HCT116 (cell line): ENCODE results near the gene VSTM2B. TPM values are rescaled to one million over a fixed set of nuclear protein-coding genes. Genes with fewer than 3 reads are reported as not detected.

Source experiments
- ATAC-seq: fragments of 200-7000 bp; cut with Tn5 transposase; 2 replicates; pipeline ENCODE4 v1.9.1; 2020; ENCODE audit warnings: mild to moderate bottlenecking, moderate library complexity
- BruUV-seq: library from RNA; stranded (reverse); fragments of 400-500 nt; replicated peaks from 2 replicates; lab custom pipeline; 2021; lab: Mats Ljungman, UMichigan
- CTCF ChIA-PET: fragments of 300-600 bp; sonication (Branson Sonifier 250); formaldehyde crosslinking; loops from one replicate; lab custom pipeline; 2021; ENCODE audit warnings: antibody characterized with exemption; lab: Charles Lee
- POLR2A ChIA-PET: fragments of 300-600, 350-600 bp; sonication (Branson Sonifier 250); formaldehyde crosslinking; loops from one replicate; lab custom pipeline; 2021; ENCODE audit warnings: antibody characterized with exemption; lab: Charles Lee
- RAD21 ChIA-PET, 2 experiments: fragments of 300-600 bp; sonication (Branson Sonifier 250); formaldehyde crosslinking; loops; one replicate each; lab custom pipeline; 2023; ENCODE audit warnings: low total read pairs in 2 of 2; ENCODE audit not compliant: uncharacterized antibody in 2 of 2, unreplicated experiment in 2 of 2, low non-redundant PET in 1 of 2; lab: Charles Lee
- DNase-seq: peaks from one replicate; pipeline ENCODE4 v3.0.0-alpha.2; 2010; ENCODE audit warnings: low read depth, low spot score
- H2AFZ ChIP-seq: fragments of 200-600 bp; shearing (Covaris generic), sonication (generic); 2 replicates; pipeline ENCODE4 v1.6.1; 2017; ENCODE audit warnings: low read depth, mixed run types, mixed read lengths, antibody characterized with exemption, low read length; ENCODE audit not compliant: poor library complexity, severe bottlenecking
- H3K27ac ChIP-seq: 2 replicates; pipeline ENCODE4 v1.5.1; 2012; ENCODE audit warnings: low read depth, low read length
- H3K27me3 ChIP-seq: fragments of 200-600 bp; sonication (generic); 2 replicates; pipeline ENCODE4 v1.6.1; 2016; ENCODE audit warnings: mixed run types, low read length, mixed read lengths; ENCODE audit not compliant: insufficient read depth
- H3K36me3 ChIP-seq, 2 experiments: fragments of 200-500 bp in 1 of 2; fragments of 200-600 bp in 1 of 2; sonication (Bioruptor generic) in 1 of 2; sonication (generic) in 1 of 2; 2 replicates each; pipeline versions ENCODE4 v1.5.1 to v1.6.1; 2014 to 2016; ENCODE audit warnings: low read length in 2 of 2, inconsistent platforms in 1 of 2, mixed read lengths in 1 of 2, mixed run types in 1 of 2; ENCODE audit not compliant: insufficient read depth in 2 of 2, control insufficient read depth in 1 of 2
- H3K4me1 ChIP-seq, 2 experiments: fragments of 200-600 bp in 1 of 2; sonication (generic) in 1 of 2; 2 replicates each; pipeline versions ENCODE4 v1.5.1 to v1.6.1; 2012 to 2017; ENCODE audit warnings: low read length in 2 of 2, inconsistent platforms in 1 of 2, mild to moderate bottlenecking in 1 of 2, mixed read lengths in 1 of 2, mixed run types in 1 of 2, moderate library complexity in 1 of 2; ENCODE audit not compliant: insufficient read depth in 2 of 2, control insufficient read depth in 1 of 2
- H3K4me2 ChIP-seq: fragments of 200-600 bp; sonication (generic); 2 replicates; pipeline ENCODE4 v1.6.1; 2017; ENCODE audit warnings: mixed run types, low read length, mixed read lengths
- H3K4me3 ChIP-seq, 2 experiments: fragments of 200-600 bp in 1 of 2; sonication (generic) in 1 of 2; replicated peaks in 1 of 2; 2 replicates each; pipeline ENCODE4 v1.5.1; 2011 to 2016; ENCODE audit warnings: low read length in 2 of 2, control low read depth in 1 of 2, low read depth in 1 of 2, mild to moderate bottlenecking in 1 of 2, mixed read lengths in 1 of 2, mixed run types in 1 of 2
- H3K79me2 ChIP-seq: fragments of 200-600 bp; sonication (generic); 2 replicates; pipeline ENCODE4 v1.6.1; 2017; ENCODE audit warnings: mild to moderate bottlenecking, mixed run types, low read length, moderate library complexity, mixed read lengths; ENCODE audit not compliant: insufficient read depth
- H3K9ac ChIP-seq: fragments of 200-600 bp; sonication (generic); 2 replicates; pipeline ENCODE4 v1.6.1; 2016; ENCODE audit warnings: low read length, mixed read lengths
- H3K9me2 ChIP-seq: fragments of 200-600 bp; sonication (generic), shearing (Covaris generic); 2 replicates; pipeline ENCODE4 v1.6.1; 2017; ENCODE audit warnings: mixed run types, mild to moderate bottlenecking, moderate library complexity; ENCODE audit not compliant: insufficient read depth
- H3K9me3 ChIP-seq, 2 experiments: fragments of 200-500 bp in 1 of 2; fragments of 200-600 bp in 1 of 2; sonication (Bioruptor generic) in 1 of 2; sonication (generic) in 1 of 2; 2 replicates each; pipeline ENCODE4 v1.6.1; 2014 to 2017; ENCODE audit warnings: low read length in 2 of 2, mixed read lengths in 2 of 2, inconsistent platforms in 1 of 2, low read depth in 1 of 2, mild to moderate bottlenecking in 1 of 2, mixed run types in 1 of 2, moderate library complexity in 1 of 2; ENCODE audit not compliant: control insufficient read depth in 1 of 2, insufficient read depth in 1 of 2
- H4K20me1 ChIP-seq: fragments of 200-600 bp; sonication (generic), shearing (Covaris generic); 2 replicates; pipeline ENCODE4 v1.6.1; 2017; ENCODE audit warnings: mixed run types, mild to moderate bottlenecking, moderate library complexity; ENCODE audit not compliant: insufficient read depth
- CEBPB ChIP-seq: IDR thresholded peaks from 2 replicates; pipeline ENCODE4 v1.6.1; 2012; ENCODE audit warnings: low read depth
- ELF1 ChIP-seq: IDR thresholded peaks from 2 replicates; pipeline ENCODE4 v1.6.1; 2012; ENCODE audit warnings: low read depth, borderline replicate concordance
- FOSL1 ChIP-seq: IDR thresholded peaks from 2 replicates; pipeline ENCODE4 v1.6.1; 2012; ENCODE audit warnings: low read depth
- JUND ChIP-seq: IDR thresholded peaks from 2 replicates; pipeline ENCODE4 v1.6.1; 2012
- POLR2A ChIP-seq: IDR thresholded peaks from 2 replicates; pipeline ENCODE4 v1.7.0; 2011; ENCODE audit warnings: borderline replicate concordance; ENCODE audit not compliant: insufficient read depth, insufficient read length; ENCODE audit errors: extremely low read depth
- POLR2AphosphoS5 ChIP-seq: IDR thresholded peaks from 2 replicates; pipeline ENCODE4 v1.6.1; 2011; ENCODE audit warnings: mild to moderate bottlenecking, low read depth, low read length, moderate library complexity
- RAD21 ChIP-seq: IDR thresholded peaks from 2 replicates; pipeline ENCODE4 v1.6.1; 2012; ENCODE audit warnings: low read depth, mild to moderate bottlenecking
- SIN3A ChIP-seq: IDR thresholded peaks from 2 replicates; pipeline ENCODE4 v1.6.1; 2012; ENCODE audit warnings: low read depth
- SP1 ChIP-seq: IDR thresholded peaks from 2 replicates; pipeline ENCODE4 v1.6.1; 2012; ENCODE audit warnings: low read depth
- SRF ChIP-seq: IDR thresholded peaks from 2 replicates; pipeline ENCODE4 v1.6.1; 2012; ENCODE audit warnings: low read depth
- YY1 ChIP-seq: IDR thresholded peaks from 2 replicates; pipeline ENCODE4 v1.6.1; 2011; ENCODE audit warnings: low read length, low read depth, moderate library complexity, mild to moderate bottlenecking; ENCODE audit not compliant: insufficient replicate concordance; ENCODE audit errors: extremely low read depth
- ZFX ChIP-seq: fragments of 450-650 bp; IDR thresholded peaks from 2 replicates; pipeline ENCODE4 v1.6.1; 2017
- ZNF274 ChIP-seq: fragments of 200-500 bp; sonication (Bioruptor generic); IDR thresholded peaks from 2 replicates; pipeline ENCODE4 v1.6.1; 2014; ENCODE audit warnings: mild to moderate bottlenecking, low read depth, low read length, inconsistent platforms
- intact Hi-C: fragments of 100-400 bp; cut with micrococcal nuclease; formaldehyde crosslinking; loops from 2 replicates; pipeline ENCODE4 v1.10.0; 2022
- total RNA-seq: library from RNA; stranded (reverse); gene quantifications from one replicate; pipeline ENCODE4 v1.2.1, GENCODE V29; 2021; ENCODE audit not compliant: unreplicated experiment
- TF ChIP-seq, protein P1 (sequence below), 3 experiments: fragments of 200-600 bp in 1 of 3; sonication (generic) in 1 of 3; IDR thresholded peaks in 2 of 3; conservative IDR thresholded peaks in 1 of 3; 2 replicates each; pipeline ENCODE4 v1.5.1; 2012 to 2017; ENCODE audit warnings: low read depth in 2 of 3, low read length in 2 of 3, antibody characterized with exemption in 1 of 3, borderline replicate concordance in 1 of 3, control low read depth in 1 of 3, mild to moderate bottlenecking in 1 of 3, mixed read lengths in 1 of 3, mixed run types in 1 of 3, moderate library complexity in 1 of 3; ENCODE audit not compliant: insufficient read depth in 1 of 3
- TF ChIP-seq, protein P2 (sequence below): IDR thresholded peaks from 2 replicates; pipeline ENCODE4 v1.6.1; 2012
- TF ChIP-seq, protein P3 (sequence below): IDR thresholded peaks from 2 replicates; pipeline ENCODE4 v1.6.1; 2012; ENCODE audit warnings: low read depth
- TF ChIP-seq, protein P4 (sequence below): IDR thresholded peaks from 2 replicates; pipeline ENCODE4 v1.6.1; 2012

The VSTM2B gene
- total RNA-seq, 1 experiment from 2014 or later = not detected

DNA sequence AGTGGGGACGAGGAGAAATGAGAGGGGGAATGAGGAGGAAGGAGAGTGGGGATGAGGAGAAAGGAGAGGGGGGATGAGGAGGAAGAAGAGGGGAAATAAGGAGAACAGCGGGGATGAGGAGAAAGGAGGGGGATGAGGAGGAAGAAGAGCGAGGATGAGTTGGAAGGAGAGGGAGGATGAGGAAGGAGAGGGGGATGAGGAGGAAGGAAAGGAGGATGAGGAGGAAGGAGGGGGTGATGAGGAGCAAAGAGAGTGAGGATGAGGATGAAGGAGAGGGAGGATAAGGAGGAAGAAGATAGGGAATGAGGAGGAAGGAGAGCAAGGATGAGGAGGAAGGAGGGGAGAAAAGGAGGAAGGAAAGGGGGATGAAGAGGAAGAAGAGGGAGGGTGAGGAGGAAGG lies 14.0 kb upstream of the VSTM2B start:
- ChIA-PET CTCF (no interaction called here), POLR2A (no interaction called here), RAD21 (no interaction called here)
- DNase-seq (no peak), ATAC-seq (no peak)
- Histone ChIP-seq H2AFZ (no peak overlapping the region), H3K79me2 (no peaks in the 10 kb centered on the region), H3K4me1 (no peaks in the 10 kb centered on the region), H4K20me1 (no peaks in the 10 kb centered on the region), H3K4me2 (no peak overlapping the region), H3K27me3 (0 out of 2 replicates have a peak, but pooled peaks cover 2% of the 10 kb centered on the region), H3K9me2 (no peaks in the 10 kb centered on the region), H3K36me3 (no peaks in the 10 kb centered on the region), H3K9ac (no peak overlapping the region), H3K9me3 (no peaks in the 10 kb centered on the region), H3K27ac (no peak overlapping the region), H3K4me3 (no peak overlapping the region)
- TF ChIP-seq JUND (no peak), POLR2A (no peak), SP1 (no peak), YY1 (no peak), ELF1 (no peak), SIN3A (no peak), FOSL1 (no peak), RAD21 (no peak), POLR2AphosphoS5 (no peak), SRF (no peak), ZNF274 (no peak), ZFX (no peak), CEBPB (no peak)
- intact Hi-C loops = no loop called here
- BruUV-seq = no TSS peak

DNA sequence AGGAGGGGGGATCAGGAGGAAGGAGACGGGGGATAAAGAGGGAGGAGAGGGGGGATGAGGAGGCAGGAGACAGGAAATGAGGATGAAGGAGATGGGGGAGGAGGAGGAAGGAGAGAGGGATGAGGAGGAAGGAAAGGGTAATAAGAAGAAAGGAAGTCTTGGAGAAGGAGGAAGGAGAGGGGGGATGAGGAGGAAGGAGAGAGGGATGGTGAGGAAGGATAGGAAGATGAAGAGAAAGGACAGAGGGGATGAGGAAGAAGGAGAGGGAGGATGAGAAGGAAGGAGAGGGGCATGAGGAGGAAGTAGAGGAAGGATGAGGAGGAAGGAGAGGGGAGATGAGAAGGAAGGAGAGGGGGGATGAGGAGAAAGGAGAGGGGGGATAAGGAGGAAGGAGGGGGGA lies 13.0 kb upstream of the VSTM2B start:
- no peak for DNase-seq
- Histone ChIP-seq H3K9me3 (no peaks in the 10 kb centered on the region), H3K4me3 (no peak overlapping the region), H3K4me2 (no peak overlapping the region), H3K4me1 (no peaks in the 10 kb centered on the region), H2AFZ (no peak overlapping the region), H3K36me3 (no peaks in the 10 kb centered on the region), H3K9me2 (no peaks in the 10 kb centered on the region), H3K9ac (no peak overlapping the region), H3K79me2 (no peaks in the 10 kb centered on the region), H3K27me3 (0 out of 2 replicates have a peak, but pooled peaks cover 2% of the 10 kb centered on the region), H4K20me1 (no peaks in the 10 kb centered on the region), H3K27ac (no peak overlapping the region)
- RAD21 ChIA-PET = no interaction called here
- ATAC-seq = no peak
- no TSS peak for BruUV-seq
- POLR2A ChIA-PET = no interaction called here
- CTCF ChIA-PET = no interaction called here
- intact Hi-C loops = no loop called here
- TF ChIP-seq, protein P1, sequence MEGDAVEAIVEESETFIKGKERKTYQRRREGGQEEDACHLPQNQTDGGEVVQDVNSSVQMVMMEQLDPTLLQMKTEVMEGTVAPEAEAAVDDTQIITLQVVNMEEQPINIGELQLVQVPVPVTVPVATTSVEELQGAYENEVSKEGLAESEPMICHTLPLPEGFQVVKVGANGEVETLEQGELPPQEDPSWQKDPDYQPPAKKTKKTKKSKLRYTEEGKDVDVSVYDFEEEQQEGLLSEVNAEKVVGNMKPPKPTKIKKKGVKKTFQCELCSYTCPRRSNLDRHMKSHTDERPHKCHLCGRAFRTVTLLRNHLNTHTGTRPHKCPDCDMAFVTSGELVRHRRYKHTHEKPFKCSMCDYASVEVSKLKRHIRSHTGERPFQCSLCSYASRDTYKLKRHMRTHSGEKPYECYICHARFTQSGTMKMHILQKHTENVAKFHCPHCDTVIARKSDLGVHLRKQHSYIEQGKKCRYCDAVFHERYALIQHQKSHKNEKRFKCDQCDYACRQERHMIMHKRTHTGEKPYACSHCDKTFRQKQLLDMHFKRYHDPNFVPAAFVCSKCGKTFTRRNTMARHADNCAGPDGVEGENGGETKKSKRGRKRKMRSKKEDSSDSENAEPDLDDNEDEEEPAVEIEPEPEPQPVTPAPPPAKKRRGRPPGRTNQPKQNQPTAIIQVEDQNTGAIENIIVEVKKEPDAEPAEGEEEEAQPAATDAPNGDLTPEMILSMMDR (IDR thresholded peaks at IDR 0.05 in 2 of 3, conservative IDR thresholded peaks at IDR 0.05 in 1 of 3; ENCODE audit: borderline replicate concordance in 1 of 3, insufficient read depth in 1 of 3, low read depth in 2 of 3, low read length in 2 of 3) = no peak
- no peak for TF ChIP-seq POLR2AphosphoS5
- TF ChIP-seq ZNF274 = no peak
- TF ChIP-seq POLR2A = no peak
- no peak for TF ChIP-seq YY1
- TF ChIP-seq SIN3A = no peak
- TF ChIP-seq, protein P2, sequence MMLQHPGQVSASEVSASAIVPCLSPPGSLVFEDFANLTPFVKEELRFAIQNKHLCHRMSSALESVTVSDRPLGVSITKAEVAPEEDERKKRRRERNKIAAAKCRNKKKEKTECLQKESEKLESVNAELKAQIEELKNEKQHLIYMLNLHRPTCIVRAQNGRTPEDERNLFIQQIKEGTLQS = no peak
- no peak for TF ChIP-seq RAD21
- TF ChIP-seq, protein P3, sequence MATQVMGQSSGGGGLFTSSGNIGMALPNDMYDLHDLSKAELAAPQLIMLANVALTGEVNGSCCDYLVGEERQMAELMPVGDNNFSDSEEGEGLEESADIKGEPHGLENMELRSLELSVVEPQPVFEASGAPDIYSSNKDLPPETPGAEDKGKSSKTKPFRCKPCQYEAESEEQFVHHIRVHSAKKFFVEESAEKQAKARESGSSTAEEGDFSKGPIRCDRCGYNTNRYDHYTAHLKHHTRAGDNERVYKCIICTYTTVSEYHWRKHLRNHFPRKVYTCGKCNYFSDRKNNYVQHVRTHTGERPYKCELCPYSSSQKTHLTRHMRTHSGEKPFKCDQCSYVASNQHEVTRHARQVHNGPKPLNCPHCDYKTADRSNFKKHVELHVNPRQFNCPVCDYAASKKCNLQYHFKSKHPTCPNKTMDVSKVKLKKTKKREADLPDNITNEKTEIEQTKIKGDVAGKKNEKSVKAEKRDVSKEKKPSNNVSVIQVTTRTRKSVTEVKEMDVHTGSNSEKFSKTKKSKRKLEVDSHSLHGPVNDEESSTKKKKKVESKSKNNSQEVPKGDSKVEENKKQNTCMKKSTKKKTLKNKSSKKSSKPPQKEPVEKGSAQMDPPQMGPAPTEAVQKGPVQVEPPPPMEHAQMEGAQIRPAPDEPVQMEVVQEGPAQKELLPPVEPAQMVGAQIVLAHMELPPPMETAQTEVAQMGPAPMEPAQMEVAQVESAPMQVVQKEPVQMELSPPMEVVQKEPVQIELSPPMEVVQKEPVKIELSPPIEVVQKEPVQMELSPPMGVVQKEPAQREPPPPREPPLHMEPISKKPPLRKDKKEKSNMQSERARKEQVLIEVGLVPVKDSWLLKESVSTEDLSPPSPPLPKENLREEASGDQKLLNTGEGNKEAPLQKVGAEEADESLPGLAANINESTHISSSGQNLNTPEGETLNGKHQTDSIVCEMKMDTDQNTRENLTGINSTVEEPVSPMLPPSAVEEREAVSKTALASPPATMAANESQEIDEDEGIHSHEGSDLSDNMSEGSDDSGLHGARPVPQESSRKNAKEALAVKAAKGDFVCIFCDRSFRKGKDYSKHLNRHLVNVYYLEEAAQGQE = no peak
- no peak for TF ChIP-seq ELF1
- no peak for TF ChIP-seq ZFX
- TF ChIP-seq, protein P4, sequence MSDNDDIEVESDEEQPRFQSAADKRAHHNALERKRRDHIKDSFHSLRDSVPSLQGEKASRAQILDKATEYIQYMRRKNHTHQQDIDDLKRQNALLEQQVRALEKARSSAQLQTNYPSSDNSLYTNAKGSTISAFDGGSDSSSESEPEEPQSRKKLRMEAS = no peak
